ENCODE results near the gene AVPI1.
A peak's percentile ranks its signal among the peaks of the same experiment; 100 is the strongest.
"Not testable (repeated sequence)": the region's sequence is repeated elsewhere in the genome, so short reads cannot be mapped to it uniquely, and the experiment has no call there.

AVPI1 gene

DNA sequence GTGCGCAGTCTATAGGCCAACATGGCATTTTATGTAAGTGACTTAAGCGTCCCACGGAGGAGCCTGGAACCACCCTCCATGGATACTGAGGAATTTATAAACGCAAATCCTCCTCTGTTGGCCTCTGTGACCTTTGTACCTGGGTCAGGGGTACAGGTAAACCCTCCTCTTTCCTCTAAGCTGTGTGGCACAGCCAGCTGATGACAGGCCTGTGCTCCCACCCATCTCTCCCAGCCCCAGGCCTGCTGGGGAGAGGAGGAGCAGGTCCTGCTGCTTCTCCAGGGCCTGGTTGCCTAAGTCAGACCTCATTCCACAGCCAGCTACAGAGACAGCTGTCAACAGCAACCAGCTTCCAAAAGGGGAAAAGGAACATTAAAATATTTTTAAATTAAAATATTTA is 5.0 kb downstream of the AVPI1 start:
- DNase-seq: no peak

DNA sequence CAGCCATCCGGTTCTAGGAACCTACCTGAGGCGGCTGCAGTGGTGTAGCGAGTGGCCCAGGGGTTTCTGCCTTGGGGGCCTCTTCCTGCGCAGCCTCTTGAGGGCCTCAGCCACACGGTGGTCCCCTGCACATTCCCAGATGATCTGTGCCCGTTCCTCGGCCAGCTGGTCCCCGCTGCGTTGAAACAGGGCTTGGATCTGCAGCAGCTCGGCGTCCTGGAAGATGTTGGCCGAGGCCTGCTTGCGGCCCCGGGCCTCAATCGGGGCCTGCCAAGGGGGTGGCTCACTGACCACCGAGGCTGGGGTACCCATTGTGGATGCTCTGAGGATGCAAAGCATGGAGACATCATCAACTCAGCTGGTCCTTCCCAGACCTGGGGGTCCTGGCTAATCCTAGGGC is 7.4 kb downstream of the AVPI1 start:
- no peak for DNase-seq

DNA sequence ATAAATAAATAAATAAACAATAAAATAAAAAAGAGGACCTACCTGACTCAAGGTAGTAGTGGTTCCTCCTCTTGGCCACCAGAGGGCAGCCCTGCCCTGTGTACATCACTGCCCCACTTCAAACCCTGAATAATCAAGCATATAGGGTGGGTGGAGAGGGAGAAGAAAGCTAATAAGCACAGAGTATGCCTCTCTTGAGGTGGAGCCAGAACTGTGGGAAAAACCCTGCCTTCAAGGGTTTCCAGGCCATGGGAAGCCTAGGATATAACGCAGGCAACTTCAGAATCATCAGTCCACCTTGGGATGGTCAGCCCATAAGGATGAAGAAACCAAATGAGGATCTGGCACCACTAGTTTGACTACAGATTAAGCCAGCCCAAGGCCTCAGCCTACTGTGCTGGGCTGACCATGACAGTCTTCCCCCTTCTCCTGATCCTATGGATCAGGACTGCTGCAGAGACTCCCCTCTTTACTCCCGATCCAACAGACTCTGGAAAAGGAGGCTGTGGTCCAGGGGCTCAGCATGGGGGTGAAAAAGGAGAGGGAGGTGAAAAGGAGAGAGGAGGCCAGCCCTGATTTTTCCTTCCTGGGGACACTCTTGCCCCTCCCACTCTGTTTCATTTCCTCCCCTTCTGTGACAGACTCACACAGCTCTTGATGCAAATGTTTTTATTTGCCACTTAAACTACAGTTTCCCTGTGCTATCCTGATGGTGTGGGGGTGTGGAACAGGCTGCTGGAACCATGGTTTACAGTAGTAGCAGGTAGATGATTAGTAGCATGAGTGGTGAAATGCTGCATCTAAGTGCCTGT is 10.1 kb downstream of the AVPI1 start:
- DNase-seq: peak; percentile 38

DNA sequence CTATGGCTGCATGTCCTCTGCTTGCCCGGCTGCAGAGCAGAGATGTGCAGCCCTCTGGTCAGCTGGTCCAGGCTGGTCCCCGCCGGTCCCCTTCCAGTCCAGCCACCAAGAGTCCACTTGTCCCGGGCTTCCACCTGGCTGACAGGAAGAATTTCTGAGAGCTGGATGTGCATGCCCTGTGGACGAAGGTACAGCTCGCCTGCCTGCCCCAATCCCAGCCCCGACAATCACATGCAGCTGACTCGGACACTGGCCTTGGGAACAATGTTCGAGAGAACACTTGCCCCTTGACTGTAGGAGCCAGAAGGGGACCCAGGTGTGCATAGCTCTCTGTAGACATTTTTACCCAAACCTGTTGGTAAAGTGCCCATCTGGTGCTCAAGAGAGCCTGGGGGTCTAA is 11.8 kb downstream of the AVPI1 start:
- no peak for DNase-seq

DNA sequence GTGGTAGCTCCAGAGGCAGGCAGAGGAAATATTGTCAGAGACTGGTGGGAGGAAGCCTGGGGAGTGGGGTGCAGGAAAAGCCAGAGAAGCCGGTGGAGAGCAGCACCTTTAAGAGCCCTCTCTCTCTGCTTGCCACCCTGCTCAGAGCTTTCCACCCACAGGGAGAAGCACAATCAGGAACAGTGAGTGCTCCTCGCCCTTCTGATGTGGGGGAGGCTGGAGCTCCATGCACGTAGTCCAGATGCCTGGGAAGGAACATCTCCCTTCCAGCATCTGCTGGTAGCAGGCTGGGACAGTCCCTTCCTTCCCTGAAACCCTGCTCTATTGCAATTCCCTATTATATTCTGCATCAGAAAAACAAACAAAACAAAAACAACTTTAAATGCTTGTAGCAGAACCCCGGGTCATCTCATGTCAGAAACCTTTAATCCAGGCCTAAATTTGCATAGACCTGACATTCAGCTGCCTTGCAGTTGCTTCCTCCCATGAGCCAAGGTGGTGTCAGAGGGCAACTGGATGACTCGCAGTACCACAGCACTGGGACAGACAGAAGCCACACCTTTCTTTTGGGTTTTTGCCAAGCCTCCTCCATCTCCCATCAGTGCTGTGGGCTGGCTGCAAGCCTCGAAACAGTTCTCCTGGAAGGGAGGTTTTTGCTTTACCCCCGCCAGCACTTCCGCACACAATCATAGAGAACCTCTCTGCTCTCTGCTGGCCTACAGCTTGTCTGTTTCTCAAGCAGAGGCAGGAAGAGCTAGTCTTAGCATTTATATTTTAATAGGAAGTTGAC is 13.1 kb downstream of the AVPI1 start:
- DNase-seq: no peak

DNA sequence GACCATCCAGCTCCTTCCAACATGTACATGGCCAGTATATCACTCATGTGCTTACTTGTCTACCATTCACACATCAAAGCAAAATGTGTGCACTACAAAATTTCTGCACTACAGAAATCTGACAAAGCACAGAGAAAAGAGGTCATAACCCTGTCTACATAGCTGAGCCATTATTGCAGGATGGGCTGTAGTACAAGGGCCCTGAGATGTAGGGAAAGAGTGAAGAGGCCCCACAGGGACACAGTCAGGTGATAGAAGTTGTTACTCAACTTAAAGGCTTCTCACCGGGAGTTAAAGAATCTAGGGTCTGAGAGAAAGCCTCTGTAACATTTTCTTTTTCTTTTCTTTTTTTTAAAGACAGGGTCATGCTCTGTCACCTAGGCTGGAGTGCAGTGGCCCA is 17.5 kb downstream of the AVPI1 start:
- no peak for DNase-seq

DNA sequence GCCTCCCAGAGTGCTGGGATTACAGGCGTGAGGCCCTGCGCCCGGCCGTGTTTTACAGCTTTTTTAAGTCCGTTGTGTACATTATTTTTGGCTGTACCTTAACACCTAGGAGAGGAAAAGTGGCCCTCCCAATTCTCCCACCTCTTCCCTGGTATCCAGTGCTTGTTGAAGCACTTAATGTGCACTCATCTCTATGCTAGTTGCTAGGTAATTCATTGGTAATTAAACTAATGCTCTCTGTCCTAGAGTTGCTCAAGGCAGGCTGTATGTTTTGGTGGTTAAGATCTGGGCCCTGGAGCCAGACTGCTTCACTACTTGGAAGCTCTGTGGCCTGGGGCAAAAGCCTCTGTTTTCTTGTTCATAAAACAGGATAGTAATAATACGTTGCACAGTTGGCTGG is 19.6 kb downstream of the AVPI1 start:
- DNase-seq: no peak

DNA sequence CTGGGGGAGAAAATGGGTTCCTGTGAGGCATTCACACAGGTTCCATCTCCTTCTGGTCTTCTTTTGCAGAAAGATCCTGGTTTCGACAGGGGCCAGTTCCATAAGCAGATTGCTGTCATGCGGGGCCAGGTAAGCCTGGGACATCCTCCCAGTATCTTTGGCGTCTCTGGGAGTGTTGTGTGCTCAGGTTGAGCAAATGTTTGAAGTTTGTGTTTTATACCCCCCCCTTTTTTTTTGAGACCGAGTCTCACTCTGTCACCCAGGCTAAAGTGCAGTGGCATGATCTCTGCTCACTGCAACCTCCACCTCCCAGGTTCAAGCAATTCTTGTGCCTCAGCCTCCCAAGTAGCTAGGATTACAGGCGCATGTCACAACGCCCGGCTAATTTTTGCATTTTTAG is 20.0 kb downstream of the AVPI1 start:
- DNase-seq: no peak

DNA sequence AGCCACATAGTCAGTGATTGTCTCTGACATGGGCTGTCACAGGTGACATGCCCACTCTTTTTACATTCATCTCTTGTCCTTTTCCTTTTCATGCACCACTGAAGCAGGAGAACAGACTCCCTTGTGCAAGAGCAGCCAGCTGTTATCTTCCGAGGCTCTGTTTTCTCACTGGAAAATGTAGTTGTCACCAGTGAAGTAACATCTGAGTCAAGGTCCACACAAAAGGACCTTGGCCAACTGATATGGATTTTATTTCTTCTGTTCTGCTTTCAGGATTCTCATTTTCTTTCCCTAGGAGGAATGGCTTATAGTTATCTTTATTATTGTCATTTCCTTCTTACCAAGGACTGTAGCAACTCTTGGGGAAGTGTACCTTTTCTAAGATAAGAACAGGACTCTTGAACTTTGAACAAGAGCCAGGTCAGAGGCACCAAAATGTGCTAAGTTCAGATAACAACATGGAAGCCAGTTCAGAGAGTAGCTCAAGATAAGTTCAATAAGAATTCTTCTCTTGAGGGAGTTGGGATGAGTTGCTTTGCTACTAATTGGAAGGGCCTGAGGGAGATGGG is 22.7 kb downstream of the AVPI1 start:
- no peak for DNase-seq

DNA sequence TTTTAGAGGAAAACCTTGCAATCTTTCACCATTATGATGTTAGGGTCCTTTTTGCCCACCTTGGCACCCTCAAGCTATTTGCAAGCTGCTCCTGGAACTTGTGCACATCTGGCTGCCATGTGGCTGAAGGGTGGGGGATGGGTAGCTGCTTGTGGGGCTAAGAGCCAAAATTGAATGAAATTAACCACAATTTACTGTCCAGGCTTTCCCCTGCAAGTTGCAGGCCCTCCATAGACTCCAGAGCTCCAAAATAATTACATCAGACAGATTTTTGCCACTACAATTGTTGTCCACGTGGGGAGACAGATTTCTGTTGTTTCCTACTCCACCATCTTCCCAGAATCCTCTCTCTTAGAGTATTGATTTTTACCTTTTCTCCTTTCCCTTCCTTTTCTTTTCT is 27.5 kb downstream of the AVPI1 start:
- no peak for DNase-seq

DNA sequence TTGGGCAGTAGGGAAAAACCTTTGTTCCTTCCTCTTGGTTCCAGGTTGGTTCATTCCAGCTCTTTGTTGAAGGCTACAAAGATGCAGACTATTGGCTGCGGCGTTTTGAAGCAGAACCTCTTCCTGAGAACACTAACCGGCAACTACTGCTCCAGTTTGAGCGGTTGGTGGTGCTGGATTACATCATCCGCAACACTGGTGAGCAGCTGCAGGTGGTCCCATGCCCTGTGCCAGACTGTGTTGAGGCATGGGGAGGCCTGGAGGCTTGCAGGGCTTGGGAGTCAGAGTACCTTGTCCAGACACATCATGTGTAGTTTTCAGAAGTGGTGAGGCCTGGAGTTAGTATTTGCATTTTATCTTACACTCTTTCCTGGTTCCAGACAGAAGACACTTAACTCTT is 30.3 kb downstream of the AVPI1 start:
- no peak for DNase-seq

DNA sequence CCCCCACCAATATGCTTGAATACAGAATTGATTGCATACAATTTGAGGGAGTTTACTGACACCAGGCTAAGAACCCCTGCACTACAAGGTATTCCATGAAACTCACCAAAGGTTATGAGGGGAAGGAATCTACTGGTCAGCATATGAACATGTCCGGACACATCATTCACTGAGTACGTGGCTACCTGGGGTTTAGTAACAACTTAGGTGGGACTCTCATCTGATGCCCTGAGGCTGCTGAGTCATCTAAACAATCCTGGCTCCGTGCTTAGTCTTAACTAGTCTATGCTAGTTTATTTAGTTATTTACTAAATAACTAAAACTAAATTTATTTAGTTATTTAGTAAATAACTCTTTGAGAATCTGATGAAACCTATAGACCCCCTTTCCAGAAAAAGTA is 35.3 kb downstream of the AVPI1 start:
- no peak for DNase-seq

DNA sequence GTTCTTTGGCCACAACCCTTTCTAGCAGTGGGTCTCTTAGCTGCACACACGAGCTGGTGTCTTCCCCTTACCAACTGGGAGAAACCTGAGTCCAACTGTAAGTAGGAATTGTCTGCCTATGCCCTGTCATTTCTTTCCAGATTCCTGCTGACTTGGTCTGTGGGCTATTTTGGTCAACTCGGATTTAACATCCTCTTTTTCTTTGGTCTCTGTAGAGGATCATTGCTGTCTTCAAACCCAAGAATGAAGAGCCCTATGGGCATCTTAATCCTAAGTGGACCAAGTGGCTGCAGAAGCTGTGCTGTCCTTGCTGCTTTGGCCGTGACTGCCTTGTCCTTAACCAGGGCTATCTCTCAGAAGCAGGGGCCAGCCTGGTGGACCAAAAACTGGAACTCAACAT is 36.3 kb downstream of the AVPI1 start:
- DNase-seq: no peak

DNA sequence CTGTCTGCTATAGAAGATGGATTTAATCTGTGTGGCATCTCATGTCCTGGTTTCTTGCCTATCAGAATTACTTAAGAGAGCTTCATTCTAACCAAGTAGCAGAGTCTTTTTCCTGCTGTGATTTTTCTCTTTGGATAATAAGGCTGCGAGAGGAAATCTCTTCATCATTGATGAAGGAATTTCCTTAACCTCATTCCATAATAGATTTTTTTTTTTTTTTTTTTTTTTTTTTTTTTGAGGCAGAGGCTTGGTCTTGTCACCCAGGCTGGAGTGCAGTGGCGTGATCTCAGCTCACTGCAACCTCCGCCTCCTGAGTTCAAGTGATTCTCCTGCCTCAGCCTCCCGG is 37.7 kb downstream of the AVPI1 start:
- DNase-seq: not testable (repeated sequence)

DNA sequence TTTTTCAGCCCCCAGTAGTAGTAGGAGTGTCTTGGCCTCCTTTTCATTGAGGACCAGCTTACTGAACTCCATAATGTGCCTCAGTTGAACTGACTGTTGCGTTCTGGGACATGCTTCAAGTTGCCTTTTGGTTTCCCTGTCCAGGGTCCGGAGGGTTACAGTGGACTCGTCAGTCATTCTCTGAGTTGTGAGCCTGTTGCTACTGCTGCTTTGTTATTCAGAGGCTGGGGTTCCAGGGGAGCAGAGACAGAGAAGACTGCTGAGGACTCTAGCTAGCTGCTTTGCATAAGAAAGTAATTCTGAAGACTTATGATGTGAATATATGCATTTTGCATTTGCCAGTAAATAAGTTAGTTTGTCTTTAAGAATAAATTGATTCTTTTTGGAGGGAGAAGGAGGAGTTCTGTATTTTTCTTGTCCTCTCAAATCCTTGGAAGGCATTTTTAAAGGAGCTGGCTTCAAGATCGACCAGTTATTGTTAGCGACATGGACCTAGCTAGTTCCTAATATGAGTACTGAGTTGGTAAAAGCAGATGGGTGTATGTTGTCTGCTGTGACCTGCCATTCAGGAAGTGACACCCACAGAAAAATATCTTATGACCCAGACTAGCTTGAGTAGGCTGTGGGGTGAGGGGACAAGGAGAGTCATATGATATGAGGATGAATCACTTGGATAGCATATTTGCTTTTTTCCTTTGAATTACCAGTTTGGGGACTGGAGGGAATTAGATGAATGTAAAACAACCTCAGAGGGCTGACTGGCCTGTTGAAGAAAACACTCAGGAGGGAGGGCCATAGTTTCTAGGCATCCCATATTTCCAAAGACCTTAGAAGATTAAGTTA is 38.3 kb downstream of the AVPI1 start:
- no peak for DNase-seq

DNA sequence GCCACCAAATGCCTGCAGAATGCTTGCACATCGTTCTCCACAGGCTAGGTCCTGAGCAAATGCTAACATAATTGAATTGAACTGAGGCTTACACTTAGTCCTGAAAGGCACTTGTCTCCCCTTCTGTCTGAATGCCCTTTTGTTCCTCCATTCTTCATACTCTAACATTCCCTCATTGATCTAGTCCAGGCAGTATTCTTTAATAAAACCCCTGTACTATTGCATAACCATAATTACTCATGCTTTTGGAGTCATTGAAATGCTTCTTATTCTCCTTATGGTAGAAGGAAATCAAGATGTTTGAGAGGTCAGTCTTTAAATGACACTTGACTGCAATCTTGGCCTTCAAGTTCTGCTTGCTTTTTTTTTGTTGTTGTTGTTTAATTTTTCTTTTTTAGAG is 39.5 kb downstream of the AVPI1 start:
- DNase-seq: no peak

DNA sequence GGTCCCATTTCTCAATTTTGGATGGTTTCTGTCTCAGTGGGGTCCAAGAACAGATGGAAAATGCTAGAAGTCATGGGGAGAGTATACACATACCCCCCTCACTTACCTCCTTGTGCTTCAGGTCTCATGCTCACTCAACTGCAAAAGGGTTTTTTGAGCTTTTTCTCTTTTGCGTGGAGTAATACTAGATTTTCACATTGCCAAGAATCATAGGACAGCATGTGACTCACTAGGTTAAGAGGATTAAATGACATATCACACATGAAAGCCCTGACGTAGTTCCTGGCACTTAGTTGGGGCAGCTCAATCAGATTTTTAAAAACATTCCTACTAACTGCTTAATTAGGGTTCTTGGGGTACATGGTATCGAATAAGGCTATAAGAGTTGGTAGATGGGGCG is 42.1 kb downstream of the AVPI1 start:
- no peak for DNase-seq

DNA sequence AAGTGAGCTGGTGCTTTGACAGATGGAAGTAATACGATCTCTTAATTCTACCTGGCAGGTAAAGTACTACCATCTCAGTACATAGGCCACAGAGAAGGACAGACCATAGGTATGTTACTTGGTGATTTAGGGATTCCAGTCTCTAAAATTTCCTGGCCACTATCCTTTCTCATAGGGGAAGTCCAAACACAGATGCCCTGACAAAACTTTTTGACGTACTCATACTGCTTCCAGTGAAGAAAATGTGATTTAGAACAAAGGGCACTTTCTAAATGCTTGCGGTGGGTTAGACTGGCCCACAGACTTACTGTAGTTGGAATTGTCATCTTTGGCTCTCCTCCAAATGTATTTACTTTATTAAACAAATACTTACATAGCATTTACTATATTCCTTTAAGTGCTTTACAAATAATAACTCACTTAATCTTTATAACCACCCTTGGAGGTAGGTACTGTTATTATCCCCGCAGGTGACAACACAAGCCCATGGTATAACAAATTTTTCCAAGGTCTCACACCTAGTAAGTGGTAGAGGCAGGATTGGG is 43.5 kb downstream of the AVPI1 start:
- no peak for DNase-seq

DNA sequence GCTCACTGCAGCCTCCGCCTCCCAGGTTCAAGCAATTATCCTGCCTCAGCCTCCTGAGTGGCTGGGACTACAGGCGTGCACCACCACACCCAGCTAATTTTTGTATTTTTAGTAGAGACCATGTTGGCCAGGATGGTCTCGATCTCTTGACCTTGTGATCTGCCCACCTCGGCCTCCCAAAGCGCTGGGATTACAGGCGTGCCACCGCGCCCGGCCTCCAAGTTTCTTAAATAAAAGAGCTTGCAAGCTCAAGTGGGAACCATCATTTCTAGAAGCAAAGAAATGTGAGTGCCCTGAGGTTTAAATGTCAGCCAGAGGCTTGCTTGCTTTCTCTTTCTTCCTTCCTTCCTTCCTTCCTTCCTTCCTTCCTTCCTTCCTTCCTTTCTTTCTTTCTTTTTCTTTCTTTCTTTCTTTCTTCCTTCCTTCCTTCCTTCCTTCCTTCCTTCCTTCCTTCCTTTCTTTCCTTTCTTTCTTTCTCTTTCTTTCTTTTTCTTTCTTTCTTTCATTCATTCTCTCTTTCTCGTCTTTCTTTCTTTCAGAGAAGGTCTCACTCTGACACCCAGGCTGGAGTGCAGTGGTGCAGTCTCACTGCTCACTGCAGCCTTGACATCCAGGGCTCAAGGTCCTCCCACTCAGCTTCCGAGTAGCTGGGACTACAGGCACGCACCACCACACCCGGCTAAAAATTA is 44.4 kb downstream of the AVPI1 start:
- not testable (repeated sequence) for DNase-seq

DNA sequence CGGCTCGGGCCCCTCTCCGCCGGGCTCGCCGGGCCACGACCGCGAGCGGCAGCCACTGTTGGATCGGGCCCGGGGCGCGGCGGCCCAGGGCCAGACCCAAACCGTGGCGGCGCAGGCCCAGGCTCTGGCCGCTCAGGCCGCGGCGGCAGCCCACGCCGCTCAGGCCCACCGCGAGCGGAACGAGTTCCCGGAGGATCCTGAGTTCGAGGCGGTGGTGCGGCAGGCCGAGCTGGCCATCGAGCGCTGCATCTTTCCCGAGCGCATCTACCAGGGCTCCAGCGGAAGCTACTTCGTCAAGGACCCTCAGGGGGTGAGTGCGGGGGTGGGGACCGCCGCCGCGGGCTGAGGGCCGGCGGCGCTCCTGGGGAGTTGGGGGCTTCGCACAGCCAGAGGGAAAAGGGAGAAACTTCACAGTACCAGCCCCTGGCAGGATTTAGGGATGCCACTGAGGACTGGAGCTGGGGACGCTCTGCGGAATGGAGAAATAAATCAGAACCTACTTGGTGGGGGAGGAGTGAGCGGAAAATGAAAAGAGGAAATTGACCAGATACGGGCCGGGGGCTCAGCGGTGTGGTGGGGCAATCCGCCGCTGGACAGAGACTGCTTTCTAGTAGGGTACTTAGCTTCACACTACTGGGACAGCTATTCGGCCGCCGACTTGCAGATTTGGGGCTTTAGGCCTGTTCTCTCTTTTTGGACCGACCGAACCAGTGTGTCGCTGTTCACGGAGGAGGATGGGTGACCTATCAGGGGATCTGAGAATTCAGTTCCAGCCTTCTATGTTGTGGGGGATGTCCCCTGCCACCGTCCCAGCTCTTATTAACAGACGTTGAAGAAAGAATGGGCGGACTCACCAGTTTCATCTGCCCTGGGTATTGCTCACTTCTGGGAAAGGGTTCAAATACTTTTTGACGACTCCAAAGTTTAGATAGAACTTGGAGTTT is 45.9 kb downstream of the AVPI1 start:
- no peak for DNase-seq

DNA sequence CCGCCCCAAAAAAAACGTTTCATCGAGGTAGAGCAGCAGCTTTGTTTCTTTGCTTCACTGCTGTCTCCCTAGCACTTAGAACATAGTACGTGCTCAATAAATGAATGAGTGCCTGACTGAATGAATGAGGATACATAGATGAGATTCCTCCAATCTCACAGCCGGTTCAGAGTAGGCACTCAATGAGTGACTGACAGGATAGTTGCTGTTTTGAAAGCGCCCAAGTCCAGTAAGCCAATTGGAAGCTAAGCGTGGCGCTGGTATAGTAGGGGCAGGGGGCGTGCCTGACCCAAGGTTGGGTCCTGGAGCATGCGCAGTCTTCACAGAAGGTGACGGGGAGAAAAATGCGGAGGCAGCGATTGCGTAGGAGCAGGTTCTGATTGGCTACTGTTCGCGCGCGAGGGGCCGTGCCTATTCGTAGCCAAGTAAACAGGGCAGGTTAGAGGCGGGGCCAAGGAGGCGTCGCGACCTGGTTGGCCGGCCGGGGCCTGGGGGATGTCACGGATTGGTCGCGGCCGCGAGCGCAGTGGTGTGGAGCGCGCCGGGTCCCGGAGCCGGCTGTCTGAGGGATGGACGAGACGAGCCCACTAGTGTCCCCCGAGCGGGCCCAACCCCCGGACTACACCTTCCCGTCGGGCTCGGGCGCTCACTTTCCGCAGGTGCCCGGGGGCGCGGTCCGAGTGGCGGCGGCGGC is 46.7 kb downstream of the AVPI1 start, which contains the start of gene PI4K2A:
TSS of gene PI4K2A (plus strand) at position 498 of the 694 bp plus-strand sequence. CDS start at position 570, 72 bp downstream.
- DNase-seq: peak; percentile 95

All from NCI-H1694 (cell line).